Stimulated activated memory B cell treated with anti-CD40 and anti-IgM and Interleukin-4, amounts not matched to agents 10 μg/mL and 1 μg/mL and 100 μg/mL, for 72 hours (primary cell): ENCODE results near the gene UBFD1.
A peak's percentile ranks its signal among the peaks of the same experiment; 100 is the strongest.
"Not testable (repeated sequence)": the region's sequence is repeated elsewhere in the genome, so short reads cannot be mapped to it uniquely, and the experiment has no call there.

Experiments used
- ATAC-seq: fragments of 150-1000 bp; cut with Tn5 transposase; 2 replicates; pipeline ENCODE4 v1.10.0; 2021
- H3K27ac Mint-ChIP-seq: one replicate; pipeline ENCODE4 v1.8.0; 2022; ENCODE audit warnings: mild to moderate bottlenecking, mixed read lengths
- H3K27me3 Mint-ChIP-seq: one replicate; pipeline ENCODE4 v1.8.0; 2022; ENCODE audit warnings: mixed read lengths
- H3K36me3 Mint-ChIP-seq: one replicate; pipeline ENCODE4 v1.8.0; 2022; ENCODE audit warnings: mixed read lengths
- H3K4me1 Mint-ChIP-seq: one replicate; pipeline ENCODE4 v1.8.0; 2022; ENCODE audit warnings: mixed read lengths
- H3K4me3 Mint-ChIP-seq: one replicate; pipeline ENCODE4 v1.8.0; 2022; ENCODE audit warnings: mild to moderate bottlenecking, moderate library complexity, mixed read lengths
- H3K9me3 Mint-ChIP-seq: one replicate; pipeline ENCODE4 v1.8.0; 2022; ENCODE audit warnings: mixed read lengths

Gene UBFD1

GRCh38 chr16:23572394-23572793 lies 14.9 kb downstream of the UBFD1 start:
- peaks cover 23% of the 10 kb centered on the region for H3K4me1 Mint-ChIP-seq
- peaks cover 21% of the 10 kb centered on the region for H3K36me3 Mint-ChIP-seq
- H3K4me3 Mint-ChIP-seq = no peak overlapping the region
- no peaks in the 10 kb centered on the region for H3K9me3 Mint-ChIP-seq
- no peak for ATAC-seq
- no peaks in the 10 kb centered on the region for H3K27me3 Mint-ChIP-seq
- H3K27ac Mint-ChIP-seq = no peak overlapping the region

- H3K36me3 Mint-ChIP-seq = peaks cover 20% of the 10 kb centered on the region
- H3K27me3 Mint-ChIP-seq = no peaks in the 10 kb centered on the region
- no peak for ATAC-seq
- H3K4me1 Mint-ChIP-seq = peaks cover 23% of the 10 kb centered on the region
- no peak overlapping the region for H3K27ac Mint-ChIP-seq
- no peaks in the 10 kb centered on the region for H3K9me3 Mint-ChIP-seq
- no peak overlapping the region for H3K4me3 Mint-ChIP-seq
Observed at GRCh38 chr16:23573817-23574216, 16.3 kb downstream of the UBFD1 start.

DNA sequence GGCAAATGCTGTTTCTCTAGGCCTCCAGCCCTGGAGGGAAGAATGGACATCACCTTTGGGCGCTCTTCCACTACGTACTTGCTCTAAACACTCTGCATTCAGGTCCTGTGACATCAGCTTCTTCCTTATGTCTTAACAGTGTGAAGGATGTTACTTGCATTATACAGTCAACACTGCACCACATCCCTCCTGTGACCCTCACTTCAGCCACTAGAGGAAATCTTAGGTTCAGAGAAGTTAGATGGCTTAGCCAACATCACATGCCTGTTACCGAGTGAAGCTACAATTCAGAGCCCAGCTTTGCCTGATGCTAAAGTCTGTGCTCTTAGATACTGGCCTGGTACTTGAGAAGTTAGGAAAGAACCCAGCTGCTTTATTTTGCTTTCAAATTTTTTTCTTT lies 18.3 kb downstream of the UBFD1 start:
- H3K27ac Mint-ChIP-seq = no peak overlapping the region
- H3K4me1 Mint-ChIP-seq = peaks cover 8% of the 10 kb centered on the region
- ATAC-seq = no peak
- H3K4me3 Mint-ChIP-seq = no peak overlapping the region
- no peaks in the 10 kb centered on the region for H3K27me3 Mint-ChIP-seq
- H3K36me3 Mint-ChIP-seq = peaks cover 27% of the 10 kb centered on the region
- H3K9me3 Mint-ChIP-seq = peaks cover 3% of the 10 kb centered on the region

GRCh38 chr16:23577493-23577892 lies 20.0 kb downstream of the UBFD1 start:
- no peak overlapping the region for H3K4me3 Mint-ChIP-seq
- H3K27me3 Mint-ChIP-seq = no peaks in the 10 kb centered on the region
- H3K4me1 Mint-ChIP-seq = no peaks in the 10 kb centered on the region
- peaks cover 3% of the 10 kb centered on the region for H3K9me3 Mint-ChIP-seq
- H3K36me3 Mint-ChIP-seq = peaks cover 33% of the 10 kb centered on the region
- ATAC-seq = no peak
- no peak overlapping the region for H3K27ac Mint-ChIP-seq

DNA sequence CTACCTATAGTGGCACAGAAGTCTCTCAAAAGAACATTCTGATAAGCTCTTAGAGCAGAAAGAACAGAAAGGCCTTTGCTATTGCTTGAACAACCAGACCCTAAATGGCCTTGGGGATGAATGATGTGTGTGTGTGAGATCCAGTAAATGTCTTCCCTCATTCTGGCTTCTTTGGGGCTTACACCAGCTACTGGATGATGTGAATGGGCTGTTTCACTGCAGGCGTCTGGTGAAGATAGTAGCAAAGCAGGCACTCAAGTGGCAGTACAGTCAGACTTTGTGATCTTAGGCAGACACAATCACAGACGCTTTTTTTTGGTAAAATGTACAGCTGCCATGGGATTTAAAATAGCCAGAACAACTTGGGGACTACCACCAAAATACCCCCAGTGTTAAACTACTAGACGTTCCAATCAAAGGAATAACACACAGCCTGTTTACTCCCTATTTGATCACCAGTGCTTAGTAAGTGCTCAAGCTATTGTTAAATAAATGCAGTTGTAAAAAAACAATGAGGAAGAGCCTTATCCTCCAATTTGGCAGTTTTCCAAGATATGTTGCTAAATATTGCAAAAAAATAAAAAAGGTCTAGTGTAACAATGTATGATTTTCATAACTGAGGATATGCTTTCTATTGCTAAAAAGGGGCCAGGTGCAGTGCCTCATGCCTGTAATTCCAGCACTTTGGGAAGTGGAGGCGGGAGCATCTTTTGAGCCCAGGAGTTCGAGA lies 20.7 kb downstream of the UBFD1 start:
- Mint-ChIP-seq H3K4me1 (no peaks in the 10 kb centered on the region), H3K27ac (no peak overlapping the region), H3K9me3 (peaks cover 3% of the 10 kb centered on the region), H3K36me3 (peaks cover 41% of the 10 kb centered on the region), H3K27me3 (no peaks in the 10 kb centered on the region), H3K4me3 (no peak overlapping the region)
- no peak for ATAC-seq

GRCh38 chr16:23579371-23579770 lies 21.8 kb downstream of the UBFD1 start:
- Mint-ChIP-seq H3K9me3 (peaks cover 3% of the 10 kb centered on the region), H3K27me3 (no peaks in the 10 kb centered on the region), H3K27ac (no peak overlapping the region), H3K4me1 (no peaks in the 10 kb centered on the region), H3K36me3 (peaks cover 47% of the 10 kb centered on the region), H3K4me3 (no peak overlapping the region)
- no peak for ATAC-seq

- peaks cover 44% of the 10 kb centered on the region for H3K36me3 Mint-ChIP-seq
- no peaks in the 10 kb centered on the region for H3K4me1 Mint-ChIP-seq
- H3K27ac Mint-ChIP-seq = no peak overlapping the region
- H3K27me3 Mint-ChIP-seq = no peaks in the 10 kb centered on the region
- no peak for ATAC-seq
- H3K9me3 Mint-ChIP-seq = peaks cover 3% of the 10 kb centered on the region
- H3K4me3 Mint-ChIP-seq = no peak overlapping the region
Observed at GRCh38 chr16:23580391-23580790, 22.9 kb downstream of the UBFD1 start.

- peaks cover 3% of the 10 kb centered on the region for H3K9me3 Mint-ChIP-seq
- no peaks in the 10 kb centered on the region for H3K27me3 Mint-ChIP-seq
- H3K4me1 Mint-ChIP-seq = no peaks in the 10 kb centered on the region
- no peak overlapping the region for H3K4me3 Mint-ChIP-seq
- no peak for ATAC-seq
- H3K36me3 Mint-ChIP-seq = peaks cover 43% of the 10 kb centered on the region
- no peak overlapping the region for H3K27ac Mint-ChIP-seq
Observed at GRCh38 chr16:23581764-23582163, 24.2 kb downstream of the UBFD1 start.

- not testable (repeated sequence) for H3K27ac Mint-ChIP-seq, H3K9me3 Mint-ChIP-seq, H3K4me3 Mint-ChIP-seq, H3K4me1 Mint-ChIP-seq, ATAC-seq, H3K27me3 Mint-ChIP-seq
- peaks cover 50% of the 10 kb centered on the region for H3K36me3 Mint-ChIP-seq
Observed at GRCh38 chr16:23583271-23583670, 25.7 kb downstream of the UBFD1 start.

DNA sequence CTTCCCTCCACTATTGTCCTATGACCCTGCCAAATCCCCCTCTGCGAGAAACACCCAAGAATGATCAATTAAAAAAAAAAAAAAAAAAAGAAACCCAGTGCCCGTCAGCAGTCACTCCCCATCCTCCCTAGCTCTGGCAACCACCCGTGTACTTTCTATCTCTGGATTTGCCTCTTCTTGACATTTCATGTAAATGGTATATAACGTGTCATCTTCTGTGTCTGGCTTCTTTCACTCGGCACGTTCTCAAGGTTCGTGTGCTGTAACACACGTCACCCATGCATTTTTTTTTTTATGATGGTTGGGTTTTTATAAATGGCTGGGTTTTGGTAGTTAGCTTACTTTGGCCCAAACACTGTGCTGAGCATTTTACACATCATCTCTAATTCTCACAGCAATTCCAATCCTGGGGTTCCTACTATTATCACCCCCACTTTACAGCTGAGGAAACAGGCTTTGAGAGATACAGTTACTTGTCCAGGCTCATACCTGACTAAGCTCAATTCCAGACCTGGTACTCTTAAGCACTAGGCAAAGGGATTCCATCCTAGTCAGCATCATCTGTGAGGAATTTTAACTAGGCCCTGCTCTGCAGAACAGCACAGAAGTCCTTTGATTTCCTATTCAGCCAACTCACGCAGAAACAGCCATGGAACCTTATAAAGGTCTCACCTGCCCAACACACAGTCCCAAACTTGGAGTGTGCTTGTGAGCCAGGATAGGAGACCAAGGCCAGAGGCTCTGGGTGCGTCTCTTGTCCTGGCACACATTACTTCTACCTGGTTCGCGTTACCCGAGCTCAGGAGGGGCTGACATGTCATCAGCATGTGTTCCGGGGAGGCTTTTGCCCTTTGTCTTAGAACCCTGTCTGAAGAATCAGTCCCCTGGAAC lies 26.9 kb downstream of the UBFD1 start:
- Mint-ChIP-seq H3K4me3 (no peak overlapping the region), H3K36me3 (peaks cover 50% of the 10 kb centered on the region), H3K27me3 (no peaks in the 10 kb centered on the region), H3K9me3 (peaks cover 2% of the 10 kb centered on the region), H3K4me1 (no peaks in the 10 kb centered on the region), H3K27ac (no peak overlapping the region)
- ATAC-seq = no peak

GRCh38 chr16:23587726-23588125 lies 30.2 kb downstream of the UBFD1 start:
- Mint-ChIP-seq H3K9me3 (no peaks in the 10 kb centered on the region), H3K27ac (no peak overlapping the region), H3K27me3 (no peaks in the 10 kb centered on the region), H3K4me1 (peaks cover 11% of the 10 kb centered on the region), H3K4me3 (no peak overlapping the region), H3K36me3 (peaks cover 56% of the 10 kb centered on the region)
- ATAC-seq = no peak

- Mint-ChIP-seq H3K27me3 (no peaks in the 10 kb centered on the region), H3K4me3 (no peak overlapping the region), H3K4me1 (peaks cover 13% of the 10 kb centered on the region), H3K27ac (no peak overlapping the region), H3K36me3 (peaks cover 47% of the 10 kb centered on the region), H3K9me3 (no peaks in the 10 kb centered on the region)
- ATAC-seq = no peak
Observed at GRCh38 chr16:23590181-23590580, 32.7 kb downstream of the UBFD1 start.

- Mint-ChIP-seq H3K27me3 (no peaks in the 10 kb centered on the region), H3K4me1 (peaks cover 29% of the 10 kb centered on the region), H3K36me3 (peaks cover 33% of the 10 kb centered on the region), H3K9me3 (no peaks in the 10 kb centered on the region), H3K4me3 (no peak overlapping the region), H3K27ac (no peak overlapping the region)
- ATAC-seq = no peak
Observed at GRCh38 chr16:23594186-23594585, 36.7 kb downstream of the UBFD1 start.

DNA sequence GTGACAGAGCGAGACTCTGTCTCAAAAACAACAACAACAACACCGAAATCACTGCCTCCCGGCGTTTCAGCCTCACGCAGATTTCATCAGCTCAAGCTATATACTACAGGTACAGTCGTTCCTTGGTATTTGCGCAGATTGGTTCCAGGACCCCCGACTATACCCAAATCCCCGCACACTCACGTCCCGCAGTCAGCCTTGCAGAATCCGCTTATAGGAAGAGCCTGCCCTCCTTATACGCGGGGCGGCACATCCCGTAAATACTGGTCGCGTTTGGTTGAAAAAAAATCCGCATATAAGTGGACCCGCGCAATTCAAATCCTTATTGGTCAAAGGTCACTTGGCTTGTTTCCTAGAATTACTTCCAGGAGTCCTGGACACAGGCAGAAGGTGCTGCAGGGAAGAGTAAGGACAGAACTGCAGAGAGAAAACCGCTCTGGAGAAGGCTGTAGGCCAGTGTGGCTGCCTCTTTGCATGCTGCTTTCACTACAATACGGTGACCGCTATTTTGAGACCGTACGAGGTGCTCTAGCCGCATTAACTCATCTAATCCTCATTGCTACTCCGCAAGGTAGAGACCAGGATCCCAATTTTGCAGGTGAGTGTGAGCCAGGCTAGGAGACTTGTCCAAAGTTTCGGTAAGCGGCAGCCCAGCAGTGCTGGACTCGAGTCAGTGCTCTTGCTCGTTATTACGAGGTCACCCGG lies 37.9 kb downstream of the UBFD1 start:
- H3K4me3 Mint-ChIP-seq = peak overlapping the region; percentile 86
- ATAC-seq = no peak
- H3K4me1 Mint-ChIP-seq = peaks cover 29% of the 10 kb centered on the region
- H3K9me3 Mint-ChIP-seq = no peaks in the 10 kb centered on the region
- H3K36me3 Mint-ChIP-seq = peaks cover 24% of the 10 kb centered on the region
- H3K27me3 Mint-ChIP-seq = no peaks in the 10 kb centered on the region
- H3K27ac Mint-ChIP-seq = peak overlapping the region; percentile 20

DNA sequence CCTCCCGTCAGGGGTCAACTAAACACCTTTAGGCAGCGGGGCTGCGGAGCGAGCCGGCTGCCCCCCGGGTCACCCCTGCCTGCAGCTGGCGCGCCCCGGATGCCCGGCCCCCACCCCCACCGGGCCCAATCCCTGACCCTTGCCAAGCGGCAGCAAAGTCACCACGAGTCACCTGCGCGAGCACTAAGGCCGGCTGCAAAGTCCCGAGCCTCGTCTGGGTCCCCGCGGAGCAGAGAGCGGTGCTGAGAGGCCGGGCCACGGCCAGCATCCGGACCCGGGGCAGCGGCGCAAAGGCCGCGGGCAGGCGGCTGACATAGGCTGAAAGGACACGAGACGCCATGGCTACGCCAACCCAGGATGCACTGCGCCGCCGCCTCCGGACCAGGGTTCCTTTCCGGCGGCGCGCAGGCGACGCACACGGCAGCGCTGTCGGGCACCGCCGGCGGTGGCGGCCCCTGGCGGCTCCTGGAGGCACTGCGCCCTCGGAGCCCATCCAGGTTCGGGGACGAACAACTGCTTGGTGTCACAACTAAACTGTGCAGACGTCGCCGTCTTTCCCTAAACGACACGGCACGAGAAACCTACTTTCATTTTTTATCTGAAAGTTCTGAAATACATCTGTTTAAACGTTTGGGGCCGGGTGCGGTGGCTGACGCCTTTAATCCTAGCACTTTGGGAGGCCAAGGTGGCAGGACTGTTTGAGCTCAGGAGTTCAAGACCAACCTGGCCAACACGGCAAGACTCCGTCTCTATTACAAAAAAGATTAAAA lies 38.6 kb downstream of the UBFD1 start, which contains the start of gene NDUFAB1:
NDUFAB1 (minus strand) TSS at position 366 of the 770 bp plus-strand sequence; CDS start at position 340, 26 bp downstream.
- Mint-ChIP-seq H3K36me3 (peaks cover 24% of the 10 kb centered on the region), H3K4me3 (peak within 1 kb of the TSS; percentile 86), H3K27me3 (no peaks in the 10 kb centered on the region), H3K4me1 (peaks cover 29% of the 10 kb centered on the region), H3K27ac (peak within 1 kb of the TSS; percentile 20), H3K9me3 (no peaks in the 10 kb centered on the region)
- peak; percentile 98 for ATAC-seq
